ENCODE data around the gene LNX1. TPM values are rescaled to one million over a fixed set of nuclear protein-coding genes. Genes with fewer than 3 reads are reported as not detected.

The LNX1 gene
- total RNA-seq, 4 donors from 2014 or later: 14.5 to 41.0 (median 22.9) TPM

GRCh38 chr4:53622739-53623151 is 31.5 kb upstream of the LNX1 start:
- Histone ChIP-seq H3K9me3 (no peaks in the 10 kb centered on the region), H3K4me3 (no peak overlapping the region), H3K27me3 (no peaks in the 10 kb centered on the region), H3K4me1 (peaks cover 6 to 36% (median 13%) of the 10 kb centered on the region in 3 donors), H3K36me3 (no peaks in the 10 kb centered on the region), H3K27ac (peak overlapping the region in 1 of 4 donors; percentile 5)
- 27 to 53% methylated on average over 1 of the region's 1 CpG for WGBS, 2 donors
- intact Hi-C loops (cut with DNase I): no loop called here
- TF ChIP-seq POLR2A (IDR thresholded peaks at IDR 0.05): no peak
- TF ChIP-seq CTCF (IDR thresholded peaks at IDR 0.05): no peak
- DNase-seq: no peak

- peaks cover 6 to 51% (median 13%) of the 10 kb centered on the region in 3 donors for H3K4me1 ChIP-seq
- no peaks in the 10 kb centered on the region for H3K36me3 ChIP-seq
- H3K9me3 ChIP-seq: no peaks in the 10 kb centered on the region
- WGBS, 2 donors: 75 to 97% methylated on average over 2 to 3 of the region's 3 CpGs
- no peaks in the 10 kb centered on the region for H3K27me3 ChIP-seq
- TF ChIP-seq CTCF (IDR thresholded peaks at IDR 0.05) (peak in 3 of 6 experiments; percentile 6 to 30 (median 6)), POLR2A (IDR thresholded peaks at IDR 0.05) (no peak)
- intact Hi-C loops (cut with DNase I): no loop called here
- H3K27ac ChIP-seq: no peak overlapping the region
- H3K4me3 ChIP-seq: no peak overlapping the region
- no peak for DNase-seq
Observed at GRCh38 chr4:53620956-53621355, 29.7 kb upstream of the LNX1 start.

GRCh38 chr4:53619431-53619830 is 28.1 kb upstream of the LNX1 start:
- intact Hi-C loops (cut with DNase I): no loop called here
- Histone ChIP-seq H3K27ac (no peak overlapping the region), H3K4me3 (no peak overlapping the region), H3K9me3 (no peaks in the 10 kb centered on the region), H3K27me3 (no peaks in the 10 kb centered on the region), H3K36me3 (no peaks in the 10 kb centered on the region), H3K4me1 (peaks cover 6 to 51% (median 13%) of the 10 kb centered on the region in 3 donors)
- DNase-seq: no peak
- WGBS, 2 donors: 52 to 53% methylated on average over 3 of the region's 3 CpGs
- no peak for TF ChIP-seq CTCF (IDR thresholded peaks at IDR 0.05)
- no peak for TF ChIP-seq POLR2A (IDR thresholded peaks at IDR 0.05)

GRCh38 chr4:53618321-53618720 is 27.0 kb upstream of the LNX1 start:
- Histone ChIP-seq H3K4me3 (no peak overlapping the region), H3K9me3 (no peaks in the 10 kb centered on the region), H3K27me3 (no peaks in the 10 kb centered on the region), H3K4me1 (peaks cover 6 to 51% (median 13%) of the 10 kb centered on the region in 3 donors), H3K36me3 (no peaks in the 10 kb centered on the region), H3K27ac (no peak overlapping the region)
- DNase-seq: no peak
- intact Hi-C loops (cut with DNase I): no loop called here
- 56 to 73% methylated on average over 1 of the region's 1 CpG for WGBS, 2 donors
- TF ChIP-seq CTCF (IDR thresholded peaks at IDR 0.05) (no peak), POLR2A (IDR thresholded peaks at IDR 0.05) (no peak)

- Histone ChIP-seq H3K27ac (peak overlapping the region in 2 of 4 donors; percentile 10 to 30), H3K9me3 (no peaks in the 10 kb centered on the region), H3K27me3 (no peaks in the 10 kb centered on the region), H3K4me3 (no peak overlapping the region), H3K36me3 (no peaks in the 10 kb centered on the region), H3K4me1 (peaks cover 2 to 42% (median 11%) of the 10 kb centered on the region in 3 donors)
- TF ChIP-seq POLR2A (IDR thresholded peaks at IDR 0.05): no peak
- DNase-seq: no peak
- intact Hi-C loops (cut with DNase I): no loop called here
Observed at GRCh38 chr4:53617101-53617680, 25.9 kb upstream of the LNX1 start.

- Histone ChIP-seq H3K9me3 (no peaks in the 10 kb centered on the region), H3K4me1 (peaks cover 0 to 38% (median 9%) of the 10 kb centered on the region in 3 donors), H3K27ac (peak overlapping the region in 1 of 4 donors; percentile 30), H3K4me3 (no peak overlapping the region), H3K27me3 (no peaks in the 10 kb centered on the region), H3K36me3 (no peaks in the 10 kb centered on the region)
- DNase-seq: no peak
- WGBS, 2 donors: 93 to 96% methylated on average over 2 of the region's 2 CpGs
- TF ChIP-seq CTCF (IDR thresholded peaks at IDR 0.05) (no peak), POLR2A (IDR thresholded peaks at IDR 0.05) (no peak)
- intact Hi-C loops (cut with DNase I): no loop called here
Observed at GRCh38 chr4:53616219-53616618, 24.9 kb upstream of the LNX1 start.
